GM21825 (cell line): ENCODE measurements around the gene GPC4.
"Not testable (repeated sequence)": the region's sequence is repeated elsewhere in the genome, so short reads cannot be mapped to it uniquely, and the experiment has no call there.

Source experiments
- ATAC-seq: cut with Tn5 transposase; IDR thresholded peaks from one replicate; pipeline ENCODE4 v1.9.1; 2021; ENCODE audit warnings: mild to moderate bottlenecking, moderate library complexity; ENCODE audit not compliant: unreplicated experiment

The GPC4 gene

DNA sequence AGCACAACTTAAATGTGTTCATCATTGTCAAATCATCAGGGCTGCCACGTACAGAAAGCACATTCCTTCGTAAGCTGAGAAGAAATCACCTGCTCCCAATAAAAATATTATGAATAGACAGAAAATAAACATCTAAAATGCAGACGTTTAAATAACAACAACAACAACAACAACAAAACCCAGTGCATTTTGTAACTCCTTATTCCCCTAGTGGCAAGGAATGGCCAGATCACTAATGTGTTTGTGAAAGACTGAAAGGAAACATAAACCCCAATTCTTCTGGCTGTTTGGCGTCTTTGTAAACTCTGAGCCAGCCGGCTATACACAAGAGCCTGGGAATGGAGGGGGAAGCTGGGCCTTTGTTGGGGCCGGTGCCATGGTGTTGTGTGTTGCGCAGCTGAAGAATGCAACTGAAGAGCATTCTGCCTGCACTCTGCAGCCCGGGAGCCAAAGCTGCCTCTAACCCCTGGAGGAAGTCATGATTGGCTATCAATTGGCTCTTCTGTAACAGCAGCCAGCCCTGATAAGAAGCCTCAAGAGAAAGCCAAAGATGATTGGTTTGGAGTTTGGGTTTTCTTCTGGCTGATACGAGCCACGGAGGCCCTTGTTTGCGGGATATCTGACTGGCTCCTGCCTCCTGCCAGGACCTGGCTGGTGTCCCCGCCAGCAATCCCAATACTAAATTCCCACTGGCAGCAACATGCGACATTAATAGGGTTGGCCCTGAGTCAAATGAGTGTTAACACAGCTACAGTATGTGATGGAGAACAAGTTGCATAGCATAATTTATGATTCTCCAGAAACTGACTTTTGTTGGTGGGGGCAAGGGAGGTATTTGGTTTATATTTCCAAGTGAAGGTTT is 107.4 kb downstream of the GPC4 start:
- ATAC-seq = no peak

DNA sequence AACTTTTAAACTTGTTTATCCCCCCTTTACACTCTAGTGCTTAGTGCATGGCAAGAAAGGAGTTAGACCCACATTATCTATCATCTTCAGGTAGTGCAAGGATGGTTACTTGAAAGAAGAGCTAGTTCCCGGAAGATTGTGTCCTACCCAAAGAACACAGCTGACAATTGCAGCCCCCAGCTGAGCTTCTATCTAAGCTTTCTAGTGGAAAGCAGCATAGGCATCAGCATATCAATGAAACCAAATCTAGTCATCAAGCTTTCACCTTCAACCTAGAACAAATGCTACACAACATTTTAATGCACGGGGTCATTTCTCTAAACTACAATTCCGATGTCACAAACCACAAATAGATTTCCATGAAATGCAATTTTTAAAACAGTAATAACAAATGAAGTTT is 108.2 kb downstream of the GPC4 start:
- no peak for ATAC-seq

DNA sequence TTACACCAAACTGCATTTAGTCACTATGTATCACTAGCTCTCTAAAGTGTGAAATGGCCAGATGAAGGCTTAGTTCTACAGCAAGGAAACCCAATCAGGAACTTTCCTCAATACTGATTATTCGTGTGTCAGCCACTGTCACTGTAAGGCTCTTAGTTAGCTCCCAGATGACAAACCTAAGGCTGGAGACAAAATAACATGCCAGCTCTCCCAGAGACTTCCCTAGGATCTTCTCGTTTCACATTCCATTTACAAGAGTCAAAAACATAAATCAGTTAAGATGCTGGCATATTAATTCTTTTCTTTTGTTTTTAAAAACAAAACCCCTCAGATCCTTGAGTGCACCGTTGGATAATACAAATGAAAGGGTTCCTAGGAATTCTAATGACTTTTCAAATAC is 109.0 kb downstream of the GPC4 start:
- no peak for ATAC-seq

DNA sequence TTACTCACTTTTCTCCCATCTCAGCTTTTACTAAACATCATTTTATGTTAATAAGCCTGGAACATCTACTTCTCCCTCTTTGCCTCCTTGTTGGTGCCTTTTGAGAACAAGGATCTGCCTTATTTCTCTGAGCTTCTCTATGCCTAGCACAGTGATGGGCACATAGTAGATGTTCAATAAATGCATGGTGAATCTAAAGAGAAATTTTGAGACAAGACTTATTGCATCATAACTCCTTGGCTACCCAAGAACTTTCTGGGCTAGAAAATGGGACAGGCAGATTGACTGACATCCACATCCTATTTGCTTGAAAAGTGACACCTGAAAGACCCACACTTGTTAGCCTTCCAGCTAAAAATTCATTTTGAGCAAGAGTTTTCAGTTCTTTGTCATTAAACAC is 109.9 kb downstream of the GPC4 start:
- no peak for ATAC-seq

DNA sequence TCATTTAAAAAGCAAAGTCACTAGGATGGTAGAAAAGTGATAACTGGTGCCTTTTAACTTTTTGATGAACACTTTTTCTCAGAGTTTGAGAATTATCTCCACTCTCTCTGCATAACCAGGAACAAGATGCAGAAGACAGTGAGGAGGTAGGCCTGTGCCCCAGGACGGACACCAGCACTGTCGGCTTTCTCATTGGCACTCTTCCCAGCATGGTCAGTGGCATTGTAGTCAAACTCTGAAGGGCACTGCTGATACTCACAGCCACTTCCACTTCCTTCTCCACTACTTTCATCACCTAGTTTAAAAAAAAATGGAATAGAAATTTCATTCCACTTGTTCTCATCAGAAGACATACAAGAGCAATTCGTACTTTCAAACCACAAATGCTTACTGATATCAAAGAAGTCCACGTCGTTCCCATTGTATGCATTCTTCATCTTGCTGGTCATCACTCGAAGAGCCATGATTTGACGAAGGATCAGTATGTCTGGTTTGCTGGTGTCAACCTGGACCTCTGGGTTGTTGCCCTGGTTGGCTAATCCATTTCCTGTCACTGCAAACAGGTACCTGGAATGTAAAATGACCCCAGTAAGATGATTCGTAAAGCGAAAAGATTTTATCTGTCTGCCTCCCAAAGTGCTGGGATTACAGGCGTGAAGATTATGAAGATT is 112.4 kb downstream of the GPC4 start:
- no peak for ATAC-seq

DNA sequence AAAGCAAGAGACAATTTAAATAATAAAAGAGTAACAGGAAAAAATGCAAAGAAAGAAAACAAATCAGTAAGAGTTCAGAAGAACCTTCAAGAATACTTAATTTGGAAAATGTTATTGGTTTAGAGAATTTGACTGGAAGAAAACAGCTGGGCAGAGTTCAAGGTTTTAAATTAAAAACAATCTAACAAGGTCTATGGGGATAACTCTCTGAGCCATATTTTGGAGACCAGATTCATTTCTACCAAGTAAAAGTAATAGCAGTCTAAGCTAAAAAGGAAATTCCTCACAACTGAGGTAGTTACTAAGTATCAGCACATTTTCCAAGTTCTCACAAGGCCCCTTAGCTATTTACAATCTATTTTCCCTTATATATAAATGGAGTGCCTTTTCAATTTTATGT is 114.7 kb downstream of the GPC4 start:
- ATAC-seq = no peak

DNA sequence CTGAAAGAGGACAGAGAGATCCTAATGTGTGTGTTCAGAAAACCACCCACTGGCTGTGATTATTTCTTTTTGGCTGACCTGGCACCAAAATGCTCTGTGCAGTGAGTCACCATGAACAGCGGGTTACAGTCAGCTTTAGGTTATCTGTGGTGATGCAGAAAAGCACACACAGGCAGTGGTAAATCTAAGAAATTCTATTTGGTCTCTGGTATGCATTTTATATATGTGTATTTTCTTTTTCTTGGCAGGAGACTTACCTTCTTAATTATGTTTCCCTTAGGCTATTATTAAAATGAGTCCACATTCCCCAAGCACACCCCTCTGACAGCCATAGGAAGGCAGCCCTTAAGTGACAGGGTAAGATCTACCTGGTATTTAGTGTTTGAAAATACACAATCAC is 118.0 kb downstream of the GPC4 start:
- no peak for ATAC-seq

DNA sequence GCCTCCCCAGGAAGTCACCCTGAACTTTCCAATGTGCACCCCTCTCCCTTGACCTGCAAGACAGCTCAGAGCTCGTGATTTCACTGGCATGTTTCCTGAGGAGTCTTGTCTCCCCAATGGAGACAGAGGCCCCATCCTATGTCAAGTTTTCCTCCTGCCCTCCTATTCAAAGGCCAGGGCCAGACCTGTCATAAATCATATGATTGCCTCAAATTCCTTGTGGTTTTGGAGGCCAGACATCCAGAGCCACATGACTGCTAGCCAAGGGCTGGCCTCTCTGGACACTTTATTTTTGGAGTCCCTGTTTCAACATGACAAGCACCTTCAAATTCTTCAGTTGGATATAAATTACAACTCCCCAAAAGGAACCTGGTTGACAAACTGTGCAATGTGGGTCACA is 121.2 kb downstream of the GPC4 start:
- ATAC-seq = no peak

DNA sequence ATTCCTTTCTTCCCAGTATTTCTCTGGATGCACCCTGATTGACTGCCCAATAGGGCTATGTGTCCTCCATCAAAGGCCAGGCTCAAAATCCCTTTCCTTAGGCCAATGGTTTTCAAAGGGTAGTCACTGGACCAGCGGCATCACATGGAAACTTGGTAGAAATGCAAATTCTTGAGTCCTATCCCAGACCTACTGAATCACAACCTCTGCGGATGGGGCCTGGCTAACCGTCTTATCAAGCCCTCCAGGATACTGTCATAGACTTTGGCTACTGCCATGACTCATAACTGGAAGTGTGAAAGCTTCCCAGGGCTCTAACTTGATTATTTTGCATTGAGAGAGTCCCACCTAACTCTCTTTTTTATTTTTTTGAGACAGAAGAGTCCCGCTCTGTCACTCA is 125.2 kb downstream of the GPC4 start:
- no peak for ATAC-seq

DNA sequence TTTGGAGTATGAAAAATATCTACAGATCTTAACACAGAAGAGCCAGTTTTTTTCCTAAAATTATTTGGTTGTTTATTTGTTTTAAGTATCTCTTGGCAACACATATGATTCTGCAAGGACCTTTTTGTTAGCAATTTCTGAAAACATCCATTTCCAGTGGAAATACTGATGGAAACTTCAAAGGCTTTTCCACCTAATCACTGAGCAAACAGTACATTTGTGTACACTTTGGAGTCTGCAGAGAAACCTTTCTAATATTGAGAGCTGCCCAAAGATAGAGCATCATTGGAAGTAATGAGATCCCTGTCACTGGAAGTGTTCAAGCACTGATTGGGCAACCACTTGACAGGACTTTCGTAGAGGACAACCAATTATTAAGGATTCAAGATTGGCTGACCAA is 127.4 kb downstream of the GPC4 start:
- ATAC-seq = no peak

DNA sequence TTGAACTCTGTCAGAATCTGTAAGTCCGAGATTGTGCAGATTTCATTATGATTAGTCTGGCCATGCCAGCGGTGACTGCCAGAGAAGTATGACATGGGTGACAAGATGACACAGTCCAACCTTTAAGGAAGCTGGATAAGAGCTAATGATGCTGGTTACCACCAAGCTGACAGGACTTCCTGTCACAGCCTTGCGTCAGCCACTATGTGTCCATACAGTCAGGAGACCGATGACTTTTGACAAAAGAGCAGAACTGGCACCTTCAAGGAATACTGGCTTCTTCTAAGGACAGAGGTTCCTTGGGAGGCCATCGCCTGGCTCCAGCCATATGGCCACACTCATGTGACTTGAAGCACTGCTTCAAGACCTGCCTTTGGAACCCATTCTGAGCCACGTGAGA is 129.9 kb downstream of the GPC4 start:
- ATAC-seq = no peak

DNA sequence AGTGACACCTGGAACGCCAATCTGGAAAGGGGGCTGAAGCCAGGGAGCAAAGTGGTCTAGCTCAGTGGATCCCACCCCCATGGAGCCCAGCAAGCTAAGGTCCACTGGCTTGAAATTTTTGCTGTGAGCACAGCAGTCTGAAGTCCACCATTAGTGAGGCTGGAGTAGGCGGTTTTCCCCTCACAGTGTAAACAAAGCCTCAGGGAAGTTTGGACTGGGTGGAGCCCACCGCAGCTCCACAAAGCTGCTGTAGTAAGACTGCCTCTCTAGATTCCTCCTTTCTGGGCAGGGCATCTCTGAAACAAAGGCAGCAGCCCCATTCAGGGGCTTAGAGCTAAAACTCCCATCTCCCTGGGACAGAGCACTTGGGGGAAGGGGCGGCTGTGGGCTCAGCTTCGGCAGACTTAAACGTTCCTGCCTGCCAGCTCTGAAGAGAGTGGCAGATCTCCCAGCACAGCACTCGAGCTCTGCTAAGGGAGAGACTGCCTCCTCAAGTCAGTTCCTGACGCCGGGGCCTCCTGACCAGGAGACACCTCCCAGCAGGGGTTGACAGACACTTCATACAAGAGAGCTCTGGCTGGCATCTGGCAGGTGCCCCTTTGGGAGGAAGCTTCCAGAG is 136.1 kb downstream of the GPC4 start:
- ATAC-seq = not testable (repeated sequence)

DNA sequence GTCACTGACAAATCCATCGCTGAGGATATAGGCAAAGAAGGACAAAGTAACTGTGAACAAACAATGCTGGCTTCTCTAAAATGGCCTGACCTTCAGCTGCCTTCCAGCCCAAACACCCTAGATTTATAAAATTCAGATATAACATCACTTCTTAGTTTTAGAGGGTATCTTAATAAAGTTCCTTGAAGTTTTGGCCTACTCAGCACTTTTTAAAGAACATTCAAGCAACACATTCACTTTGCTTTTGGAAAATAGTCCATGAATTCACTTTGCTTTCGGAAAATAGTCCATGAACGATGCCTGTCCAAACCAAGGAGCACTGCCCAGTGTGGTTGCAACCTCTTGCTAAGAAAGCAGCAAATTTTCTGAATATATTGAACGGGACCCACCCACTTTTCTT is 142.1 kb downstream of the GPC4 start:
- no peak for ATAC-seq

DNA sequence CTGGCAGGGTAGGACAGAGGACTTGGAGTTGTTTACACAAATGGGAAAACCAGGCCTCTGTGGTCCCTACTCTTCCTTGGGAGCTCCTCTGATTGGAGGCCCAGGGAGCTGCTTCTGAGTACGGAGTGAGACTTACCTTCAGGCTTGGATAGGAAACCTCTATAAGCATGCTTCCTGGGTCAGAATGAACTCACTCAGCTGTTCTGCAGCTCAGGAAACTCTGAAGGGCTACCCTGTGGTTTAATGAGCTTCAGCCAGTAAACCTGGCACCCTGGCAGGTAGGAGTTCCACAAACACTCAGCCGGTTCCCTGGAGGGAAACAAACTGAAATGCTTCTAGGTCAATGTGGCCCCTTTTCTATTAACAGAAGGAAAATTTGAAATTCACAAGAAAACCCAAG is 146.1 kb downstream of the GPC4 start:
- ATAC-seq = no peak

DNA sequence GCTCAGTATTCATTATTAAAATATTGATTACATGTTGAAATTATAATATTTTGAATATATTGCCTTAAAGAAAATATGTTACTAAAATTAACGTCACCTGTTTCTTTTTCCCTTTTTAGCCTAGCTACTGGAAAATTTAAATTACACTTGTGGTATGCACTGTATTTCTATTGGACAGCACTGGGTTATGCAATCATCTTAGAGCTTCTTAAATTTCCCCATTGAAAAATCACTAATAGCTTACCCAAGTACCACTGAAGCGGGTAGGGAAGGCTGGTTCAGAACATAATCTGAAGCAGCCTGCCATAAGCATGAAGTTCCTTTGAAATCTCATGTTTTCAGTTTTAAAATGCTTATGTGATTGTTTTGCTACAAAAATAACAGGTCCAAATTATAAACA is 147.7 kb downstream of the GPC4 start:
- ATAC-seq = no peak

DNA sequence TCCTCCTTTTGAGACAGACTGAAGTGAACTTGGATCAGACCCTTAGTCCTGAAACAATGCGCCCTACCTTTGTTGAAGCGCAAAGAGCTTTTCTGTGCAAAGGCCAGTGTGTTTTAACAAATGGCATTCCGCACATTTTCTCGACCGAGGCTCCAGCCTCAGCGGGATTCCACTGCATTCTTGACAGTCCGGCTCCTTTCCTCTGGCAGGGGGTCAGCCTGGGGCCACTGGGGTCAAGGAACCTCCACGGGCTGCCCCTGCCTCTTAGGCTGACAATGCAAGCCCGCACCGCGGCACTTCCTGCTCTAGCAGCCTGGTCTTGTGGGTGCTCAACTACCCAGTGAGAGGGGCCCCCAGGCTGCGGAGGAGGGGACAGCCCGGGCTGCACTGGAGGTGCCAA is 150.0 kb downstream of the GPC4 start:
- ATAC-seq = no peak

DNA sequence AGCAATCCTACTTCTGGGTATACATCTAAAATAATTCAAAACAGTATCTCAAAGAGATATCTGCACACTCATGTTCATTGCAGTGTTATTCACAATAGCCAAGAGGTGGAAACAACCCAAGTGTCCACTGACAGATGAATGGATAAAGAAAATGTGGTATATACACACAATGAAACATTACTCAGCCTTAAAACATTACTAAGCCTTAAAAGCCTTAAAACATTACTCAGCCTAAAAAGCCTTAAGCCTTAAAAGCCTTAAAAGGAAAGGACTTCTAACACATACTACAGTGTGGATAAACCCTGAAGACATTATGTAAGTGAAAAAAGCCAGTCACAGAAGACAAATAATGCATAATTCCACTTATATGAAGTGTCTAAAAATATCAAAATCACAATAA is 156.8 kb downstream of the GPC4 start:
- ATAC-seq = no peak

DNA sequence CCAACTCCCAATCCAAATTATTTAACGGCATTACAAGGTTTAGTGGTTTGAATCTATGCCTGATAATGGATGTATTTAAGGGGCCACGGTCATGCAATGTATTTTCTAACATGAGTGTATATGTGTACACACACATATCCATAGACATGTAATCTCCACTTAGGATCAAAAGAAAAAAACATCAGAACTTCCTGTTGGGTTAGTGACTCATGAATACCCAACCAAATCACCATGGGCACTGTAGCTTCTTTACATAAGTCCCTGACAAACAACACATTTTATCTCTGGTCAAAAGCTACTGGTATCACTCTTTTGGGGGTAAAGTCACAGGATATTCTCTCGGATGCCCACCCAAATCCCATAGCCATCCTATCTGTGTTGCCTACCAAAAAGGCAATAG is 160.6 kb downstream of the GPC4 start:
- ATAC-seq = no peak

DNA sequence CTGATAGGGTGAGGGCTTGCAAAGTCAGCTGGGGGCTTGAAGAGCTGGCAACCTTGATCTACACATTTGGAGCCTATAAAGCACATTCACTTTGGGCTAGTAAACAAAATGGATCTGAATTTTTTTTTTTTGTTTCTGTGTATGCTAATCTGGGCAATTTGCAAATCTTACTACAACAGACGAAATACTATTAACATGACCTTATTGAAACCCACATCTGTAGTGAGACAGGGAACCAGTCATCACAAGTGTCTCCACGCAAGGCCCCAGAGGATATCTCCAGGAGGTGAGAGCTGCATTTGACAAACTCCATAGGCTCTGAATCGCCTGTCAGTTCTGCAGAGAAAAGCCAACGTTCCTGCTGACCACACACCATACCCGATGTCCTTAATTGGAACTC is 164.1 kb downstream of the GPC4 start:
- ATAC-seq = no peak

DNA sequence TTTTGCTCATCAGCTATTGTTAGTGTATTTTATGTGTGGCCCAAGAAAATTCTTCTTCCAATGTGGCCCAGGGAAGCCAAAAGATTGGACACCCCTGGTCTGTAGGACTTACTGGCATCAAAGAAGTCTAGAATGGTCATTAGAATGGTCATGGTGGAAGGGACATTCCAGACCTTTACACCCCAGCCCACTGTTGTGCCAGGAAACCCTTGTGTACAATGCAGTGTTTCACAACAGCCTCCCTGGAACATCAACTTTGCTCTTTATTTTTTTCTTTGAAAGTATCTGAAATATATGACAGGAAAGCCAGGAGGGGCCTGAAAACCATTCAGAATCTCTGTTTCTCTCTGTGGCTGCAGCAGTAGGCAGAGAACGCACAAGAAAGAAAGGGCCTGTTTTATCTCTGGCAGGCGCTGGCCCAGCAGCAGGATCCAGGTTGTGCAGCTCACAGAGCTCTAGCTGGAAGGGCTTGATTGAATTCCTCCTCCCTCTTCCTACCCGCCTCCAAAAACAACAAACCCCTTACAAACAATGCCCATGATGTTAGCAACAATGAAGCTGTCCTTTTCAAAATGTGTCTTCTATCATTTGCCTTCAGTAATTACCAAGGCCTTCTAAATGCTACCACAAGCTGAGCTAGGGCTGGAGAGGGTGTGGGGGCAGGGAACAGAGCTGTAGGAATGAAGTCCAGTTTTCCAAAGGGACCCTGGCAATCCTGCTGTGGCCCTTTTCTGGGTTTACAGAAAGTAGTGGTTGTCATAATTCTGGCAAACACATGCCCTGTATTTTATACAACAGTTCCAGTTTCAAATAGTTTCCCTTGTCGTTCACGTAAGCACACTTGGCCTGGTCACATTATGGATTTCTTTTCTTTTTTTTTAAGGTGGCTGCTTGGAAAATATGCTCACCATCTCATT is 164.8 kb downstream of the GPC4 start:
- no peak for ATAC-seq
